GM23338 (cell line): ENCODE data around the gene PRPSAP1.

Experiments used
- CTCF ChIP-seq, 2 experiments: fragments of 200-600 bp in 1 of 2; sonication (generic) in 1 of 2; conservative IDR thresholded peaks; 2 replicates each; pipeline versions ENCODE4 v1.5.1 to v1.6.1; 2016 to 2017; ENCODE audit warnings: antibody characterized with exemption in 2 of 2, low read depth in 2 of 2, mild to moderate bottlenecking in 2 of 2, moderate library complexity in 1 of 2
- EZH2phosphoT487 ChIP-seq: fragments of 200-600 bp; sonication (generic); IDR thresholded peaks from one replicate; pipeline ENCODE4 v1.8.1; 2018; ENCODE audit warnings: antibody characterized with exemption; ENCODE audit not compliant: unreplicated experiment

- no peak for TF ChIP-seq CTCF (conservative IDR thresholded peaks at IDR 0.05; ENCODE audit: low read depth in 2 of 2)
- TF ChIP-seq EZH2phosphoT487 = no peak
These were observed 607 bp upstream of the PRPSAP1 start for GRCh38 chr17:76354317-76354729.
